Renal pelvis (tissue), 4 donors: ENCODE results near the gene ZMYND15. TPM values are rescaled to one million over a fixed set of nuclear protein-coding genes. Genes with fewer than 3 reads are reported as not detected.

Source experiments
- DNase-seq: peaks from one replicate; pipeline ENCODE4 v3.0.0-alpha.2; 2013
- polyA plus RNA-seq, 3 donors: library from polyadenylated mRNA; unstranded; fragments of 120-200 nt; gene quantifications; one replicate each; pipeline ENCODE4 v1.2.1, GENCODE V29; 2013; ENCODE audit not compliant: insufficient read length in 3 of 3

ZMYND15 gene
- polyA plus RNA-seq, 3 donors: 0.37 to 1.0 (median 0.58) TPM

DNA sequence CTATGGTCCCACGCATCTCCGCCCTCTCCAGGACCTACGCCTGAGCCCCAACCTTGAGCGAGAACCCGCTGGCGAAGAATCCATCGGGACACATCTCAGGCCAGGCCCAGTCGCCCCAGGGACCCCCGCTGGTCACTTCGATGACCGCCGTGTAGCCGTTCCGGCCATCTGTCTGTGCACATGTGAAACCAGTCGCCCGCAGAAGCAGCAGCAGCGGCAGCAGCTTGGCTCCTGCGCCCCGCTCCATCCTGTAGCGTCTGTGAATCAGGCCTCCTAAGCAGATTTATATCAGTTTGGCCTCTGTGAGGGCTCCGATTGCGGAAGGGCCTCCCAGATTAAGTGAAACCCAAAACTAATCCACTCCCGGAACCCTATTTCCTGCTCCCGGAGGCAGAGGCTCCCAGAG is 46.5 kb downstream of the ZMYND15 start, which contains the start of gene VMO1:
TSS of gene VMO1 (minus strand) at position 259 of the 406 bp plus-strand sequence. CDS start at position 247, 12 bp downstream.
- DNase-seq: no peak

DNA sequence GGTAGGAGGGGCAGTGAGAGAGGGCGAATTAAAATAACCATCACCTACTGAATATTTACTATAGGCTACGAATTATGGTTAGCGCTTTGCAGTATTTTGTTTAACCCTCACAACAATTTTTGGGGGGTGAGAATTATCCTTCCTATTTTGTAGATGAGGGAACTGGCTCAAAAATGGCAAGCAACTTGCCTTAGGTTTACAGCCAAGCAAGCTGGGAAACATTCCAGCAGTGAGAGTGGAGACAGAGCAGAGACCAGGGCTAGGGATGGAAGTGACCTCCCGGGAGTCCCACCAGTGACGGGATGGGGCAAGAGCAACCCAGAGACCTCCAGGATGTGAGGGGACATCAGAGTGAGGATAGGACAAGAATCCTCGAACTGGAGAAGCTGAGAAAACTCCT is 46.9 kb downstream of the ZMYND15 start:
- no peak for DNase-seq

DNA sequence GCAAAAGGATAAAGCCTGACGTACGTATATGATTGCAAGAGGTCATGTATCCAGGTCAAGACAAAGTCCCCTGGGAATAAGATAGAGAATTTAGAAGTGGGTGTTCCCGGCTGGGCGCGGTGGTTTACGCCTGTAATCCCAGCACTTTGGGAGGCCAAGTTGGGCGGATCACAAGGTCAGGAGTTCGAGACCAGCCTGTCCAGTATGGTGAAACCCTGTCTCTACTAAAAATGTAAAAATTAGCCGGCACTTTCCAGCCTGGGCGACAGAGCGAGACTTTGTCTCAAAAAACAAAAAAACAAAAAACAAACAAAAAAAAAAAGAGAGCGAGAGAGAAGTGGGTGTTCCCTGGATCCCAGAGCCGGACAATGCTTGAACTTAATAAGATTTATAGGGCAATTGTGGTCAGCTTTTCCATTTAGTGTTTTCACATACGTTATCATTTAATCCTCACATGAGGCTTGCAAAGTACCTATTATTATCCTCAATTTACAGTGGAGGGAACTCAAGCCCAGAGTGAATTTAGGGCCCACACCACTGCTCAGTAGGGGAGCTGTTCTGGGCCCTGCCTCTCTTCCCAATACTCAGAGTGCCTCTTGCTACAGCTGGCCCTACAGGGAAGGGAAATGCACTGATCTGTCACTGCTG is 48.6 kb downstream of the ZMYND15 start:
- no peak for DNase-seq

DNA sequence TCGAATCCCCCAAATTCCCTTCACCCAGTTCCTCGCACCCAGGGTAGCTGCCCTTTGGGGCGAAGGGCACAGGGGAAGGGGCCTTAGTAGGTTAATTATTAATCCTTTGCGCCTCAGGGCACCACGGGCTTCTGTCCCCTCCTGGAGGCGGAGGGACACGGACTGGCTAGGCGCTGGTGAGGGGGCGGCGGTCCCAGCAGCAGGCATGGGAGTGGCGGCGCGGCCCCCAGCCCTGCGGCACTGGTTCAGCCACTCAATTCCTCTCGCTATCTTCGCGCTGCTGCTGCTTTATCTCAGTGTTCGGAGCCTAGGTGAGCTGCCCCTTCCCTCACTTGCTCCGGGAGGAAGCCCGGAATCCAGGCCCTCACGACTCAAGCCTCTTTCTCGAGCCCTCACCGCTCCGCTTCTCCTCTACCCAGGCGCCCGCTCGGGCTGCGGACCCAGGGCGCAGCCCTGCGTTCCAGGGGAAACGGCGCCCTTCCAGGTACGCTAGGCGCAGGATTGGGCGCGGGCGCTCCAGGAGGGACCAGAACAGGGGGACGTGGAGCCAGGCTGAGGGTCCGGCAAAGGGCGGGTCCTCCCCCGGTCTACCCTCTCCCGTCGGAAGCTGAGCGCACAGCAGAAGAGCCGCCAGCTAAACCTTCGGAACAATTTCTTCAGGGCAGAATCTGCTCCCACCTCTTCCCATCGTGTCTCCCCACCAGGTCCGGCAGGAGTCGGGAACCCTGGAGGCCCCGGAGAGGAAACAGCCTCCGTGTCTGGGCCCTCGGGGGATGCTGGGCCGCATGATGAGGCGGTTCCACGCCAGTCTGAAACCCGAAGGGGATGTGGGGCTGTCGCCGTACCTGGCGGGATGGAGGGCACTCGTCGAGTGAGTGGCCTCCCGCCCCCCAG is 49.4 kb downstream of the ZMYND15 start, which contains the start of gene GLTPD2:
TSS of gene GLTPD2 (plus strand) at position 158 of the 894 bp plus-strand sequence. CDS start at position 206, 48 bp downstream.
- no peak for DNase-seq

DNA sequence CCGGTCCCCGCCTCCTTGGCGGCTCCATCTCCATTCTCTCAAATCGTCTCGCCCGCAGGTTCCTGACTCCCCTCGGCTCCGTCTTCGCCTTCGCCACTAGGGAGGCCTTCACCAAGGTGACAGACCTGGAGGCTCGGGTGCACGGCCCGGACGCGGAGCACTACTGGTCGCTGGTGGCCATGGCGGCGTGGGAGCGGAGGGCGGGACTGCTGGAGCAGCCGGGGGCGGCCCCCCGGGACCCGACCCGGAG is 50.0 kb downstream of the ZMYND15 start:
- DNase-seq: no peak

DNA sequence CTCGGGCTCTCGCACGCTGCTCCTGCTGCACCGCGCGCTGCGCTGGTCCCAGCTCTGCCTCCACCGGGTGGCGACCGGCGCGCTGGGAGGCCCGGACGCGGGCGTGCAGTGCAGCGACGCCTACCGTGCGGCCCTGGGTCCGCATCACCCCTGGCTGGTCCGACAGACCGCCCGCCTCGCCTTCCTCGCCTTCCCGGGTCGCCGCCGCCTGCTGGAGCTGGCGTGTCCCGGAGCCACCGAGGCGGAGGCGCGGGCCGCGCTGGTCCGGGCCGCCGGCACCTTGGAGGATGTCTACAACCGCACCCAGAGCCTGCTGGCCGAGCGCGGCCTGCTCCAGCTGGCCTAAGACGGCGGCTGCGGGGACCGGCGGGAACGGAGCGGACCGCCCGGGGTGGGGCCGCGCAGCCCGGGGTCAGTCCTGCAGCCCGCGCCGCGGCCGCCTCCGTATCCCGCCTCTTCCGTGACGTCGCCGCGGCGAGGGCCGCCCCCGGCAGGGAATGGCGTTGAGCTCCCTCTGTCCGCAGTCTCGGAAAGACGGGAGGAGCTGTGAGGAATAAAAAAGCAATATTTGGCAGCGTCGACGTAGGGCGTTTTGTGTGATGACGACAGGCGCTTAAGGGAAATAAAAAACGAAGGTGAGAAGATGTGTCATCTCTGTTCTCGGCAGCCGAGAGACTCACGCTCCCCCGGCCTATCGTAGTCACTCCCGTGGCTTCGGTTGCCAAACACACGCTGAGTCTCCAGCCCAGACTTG is 50.5 kb downstream of the ZMYND15 start:
- peak; percentile 82 for DNase-seq

DNA sequence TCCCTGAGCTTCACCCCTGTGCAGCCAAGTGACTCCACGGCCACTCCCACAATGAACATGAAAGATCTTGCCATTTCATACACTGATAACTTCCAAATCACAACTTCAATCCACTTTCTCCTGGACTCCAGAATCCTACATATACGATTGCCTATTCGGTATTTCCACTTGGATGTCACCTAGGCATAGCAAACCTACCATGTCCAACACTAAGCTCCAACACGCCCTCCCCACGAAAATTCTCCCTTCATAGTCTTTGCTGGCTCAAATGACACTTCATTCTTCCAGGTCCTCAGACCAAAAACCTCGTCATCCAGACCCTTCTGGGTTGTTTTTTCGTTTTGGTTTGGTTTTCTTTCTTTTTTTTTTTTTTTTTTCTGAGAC is 51.1 kb downstream of the ZMYND15 start:
- no peak for DNase-seq

DNA sequence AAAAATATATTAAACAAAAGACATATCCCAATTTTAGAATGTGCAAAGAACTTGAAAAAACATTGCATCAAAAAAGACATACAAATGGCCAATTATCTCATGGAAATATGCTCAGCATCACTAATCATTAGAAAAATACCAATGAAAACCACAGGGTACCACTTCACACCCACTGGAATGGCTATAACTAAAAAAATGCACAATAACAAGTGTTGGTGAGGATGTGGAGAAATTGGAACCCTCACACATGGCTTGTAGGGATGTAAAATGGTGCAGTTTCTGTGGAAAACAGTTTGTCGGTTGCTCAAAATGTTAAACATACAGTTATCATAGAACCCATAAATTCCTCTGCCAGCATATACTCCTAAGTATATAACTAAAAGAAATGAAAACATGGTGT is 55.5 kb downstream of the ZMYND15 start:
- DNase-seq: no peak

Other genes starting within 250 kb of the ZMYND15 start
- 10 to 100 TPM; 44.2 to 53.6 (median 48.2) TPM for gene SPNS2, start 241.0 kb upstream of the ZMYND15 start, polyA plus RNA-seq
- 10 to 100 TPM; 44.5 to 48.2 (median 45.1) TPM for gene MYBBP1A, start 184.4 kb upstream of the ZMYND15 start, polyA plus RNA-seq
- gene GGT6, start 179.3 kb upstream of the ZMYND15 start, polyA plus RNA-seq: 1 to 10 TPM; 8.2 to 9.5 (median 8.3) TPM
- 10 to 100 TPM; 67.4 to 70.0 (median 67.8) TPM for gene SMTNL2, start 155.3 kb upstream of the ZMYND15 start, polyA plus RNA-seq
- gene ALOX15, start 98.2 kb upstream of the ZMYND15 start, polyA plus RNA-seq: under 1 TPM; 0.22 to 0.56 (median 0.47) TPM
- 10 to 100 TPM; 50.9 to 56.5 (median 51.3) TPM for gene PELP1, start 35.7 kb upstream of the ZMYND15 start, polyA plus RNA-seq
- gene ARRB2, start 29.2 kb upstream of the ZMYND15 start, polyA plus RNA-seq: 10 to 100 TPM; 32.8 to 36.6 (median 36.5) TPM
- 10 to 100 TPM; 27.3 to 29.7 (median 27.6) TPM for gene MED11, start 8.4 kb upstream of the ZMYND15 start, polyA plus RNA-seq
- gene CXCL16, start 95 bp downstream of the ZMYND15 start, polyA plus RNA-seq: 10 to 100 TPM; 10.2 to 16.1 (median 14.1) TPM
- gene TM4SF5, start 32.1 kb downstream of the ZMYND15 start, polyA plus RNA-seq: 1 to 10 TPM; 2.4 to 3.7 (median 2.5) TPM
- gene VMO1, start 46.5 kb downstream of the ZMYND15 start, polyA plus RNA-seq: under 1 TPM; 0.39 to 0.74 (median 0.65) TPM
- 10 to 100 TPM; 10.7 to 14.5 (median 12.5) TPM for gene GLTPD2, start 49.1 kb downstream of the ZMYND15 start, polyA plus RNA-seq
- 100 to 1,000 TPM; 130 to 146 (median 145) TPM for gene PSMB6, start 56.3 kb downstream of the ZMYND15 start, polyA plus RNA-seq
- gene PLD2, start 67.3 kb downstream of the ZMYND15 start, polyA plus RNA-seq: 10 to 100 TPM; 35.1 to 53.7 (median 45.2) TPM
- gene MINK1, start 93.5 kb downstream of the ZMYND15 start, polyA plus RNA-seq: 10 to 100 TPM; 51.2 to 70.4 (median 69.7) TPM
- gene C17orf107, start 159.7 kb downstream of the ZMYND15 start, polyA plus RNA-seq: 1 to 10 TPM; 1.6 to 2.1 (median 1.8) TPM
- 1 to 10 TPM; 1.1 to 2.7 (median 1.4) TPM for gene CHRNE, start 163.3 kb downstream of the ZMYND15 start, polyA plus RNA-seq
- gene GP1BA, start 192.4 kb downstream of the ZMYND15 start, polyA plus RNA-seq: 1 to 10 TPM; 2.1 to 2.7 (median 2.6) TPM
- gene SLC25A11, start 200.2 kb downstream of the ZMYND15 start, polyA plus RNA-seq: 10 to 100 TPM; 77.1 to 93.9 (median 85.5) TPM
- 100 to 1,000 TPM; 129 to 146 (median 134) TPM for gene RNF167, start 200.4 kb downstream of the ZMYND15 start, polyA plus RNA-seq
- 100 to 1,000 TPM; 401 to 502 (median 460) TPM for gene PFN1, start 208.7 kb downstream of the ZMYND15 start, polyA plus RNA-seq
- gene ENO3, start 211.3 kb downstream of the ZMYND15 start, polyA plus RNA-seq: 10 to 100 TPM; 26.2 to 30.9 (median 28.9) TPM
- 100 to 1,000 TPM in 1 of 3 donors, 10 to 100 TPM in 2; 99.6 to 111 (median 100.0) TPM for gene SPAG7, start 228.0 kb downstream of the ZMYND15 start, polyA plus RNA-seq
- 10 to 100 TPM; 25.3 to 35.7 (median 34.8) TPM for gene CAMTA2, start 247.8 kb downstream of the ZMYND15 start, polyA plus RNA-seq